ENCODE data around the gene ANTXR2.

DNA sequence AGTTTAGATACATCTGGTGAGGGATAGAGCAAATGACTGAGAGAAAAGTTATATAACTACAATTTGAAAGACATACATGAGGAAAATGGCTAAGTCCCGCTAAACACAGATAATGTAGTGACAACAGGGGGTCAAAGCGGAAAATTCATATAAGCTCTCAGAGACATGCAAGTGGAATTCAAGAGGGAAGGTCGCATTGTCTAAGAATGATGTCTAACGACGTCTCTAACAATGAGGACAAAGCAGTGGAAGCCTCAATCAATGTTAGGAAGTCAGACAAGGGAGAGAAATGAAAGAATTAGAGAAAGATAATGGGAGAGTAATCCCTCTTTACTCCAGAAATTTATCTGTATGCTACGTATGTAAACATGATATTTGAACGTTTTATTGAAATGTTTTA, 113.4 kb downstream of the ANTXR2 start:
- no peak for TF ChIP-seq POLR2A (IDR thresholded peaks at IDR 0.05)
- TF ChIP-seq, protein P1, sequence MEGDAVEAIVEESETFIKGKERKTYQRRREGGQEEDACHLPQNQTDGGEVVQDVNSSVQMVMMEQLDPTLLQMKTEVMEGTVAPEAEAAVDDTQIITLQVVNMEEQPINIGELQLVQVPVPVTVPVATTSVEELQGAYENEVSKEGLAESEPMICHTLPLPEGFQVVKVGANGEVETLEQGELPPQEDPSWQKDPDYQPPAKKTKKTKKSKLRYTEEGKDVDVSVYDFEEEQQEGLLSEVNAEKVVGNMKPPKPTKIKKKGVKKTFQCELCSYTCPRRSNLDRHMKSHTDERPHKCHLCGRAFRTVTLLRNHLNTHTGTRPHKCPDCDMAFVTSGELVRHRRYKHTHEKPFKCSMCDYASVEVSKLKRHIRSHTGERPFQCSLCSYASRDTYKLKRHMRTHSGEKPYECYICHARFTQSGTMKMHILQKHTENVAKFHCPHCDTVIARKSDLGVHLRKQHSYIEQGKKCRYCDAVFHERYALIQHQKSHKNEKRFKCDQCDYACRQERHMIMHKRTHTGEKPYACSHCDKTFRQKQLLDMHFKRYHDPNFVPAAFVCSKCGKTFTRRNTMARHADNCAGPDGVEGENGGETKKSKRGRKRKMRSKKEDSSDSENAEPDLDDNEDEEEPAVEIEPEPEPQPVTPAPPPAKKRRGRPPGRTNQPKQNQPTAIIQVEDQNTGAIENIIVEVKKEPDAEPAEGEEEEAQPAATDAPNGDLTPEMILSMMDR (IDR thresholded peaks at IDR 0.05): no peak
